Fibroblast of lung (primary cell): ENCODE results near the gene SESN2.

Source experiments
- EZH2 ChIP-seq: IDR thresholded peaks from 2 replicates; pipeline ENCODE4 v1.5.1; 2012; ENCODE audit warnings: low read length, control low read depth, mild to moderate bottlenecking; ENCODE audit errors: missing control alignments
- TF ChIP-seq, protein P1 (sequence below), 2 donors: IDR thresholded peaks in 1 of 2; conservative IDR thresholded peaks in 1 of 2; 1 replicate in 1 of 2; 2 replicates in 1 of 2; pipeline ENCODE4 v1.5.1; 2011 to 2012; ENCODE audit warnings: low read length in 2 of 2, control low read depth in 1 of 2, inconsistent platforms in 1 of 2, low read depth in 1 of 2, mild to moderate bottlenecking in 1 of 2

DNA sequence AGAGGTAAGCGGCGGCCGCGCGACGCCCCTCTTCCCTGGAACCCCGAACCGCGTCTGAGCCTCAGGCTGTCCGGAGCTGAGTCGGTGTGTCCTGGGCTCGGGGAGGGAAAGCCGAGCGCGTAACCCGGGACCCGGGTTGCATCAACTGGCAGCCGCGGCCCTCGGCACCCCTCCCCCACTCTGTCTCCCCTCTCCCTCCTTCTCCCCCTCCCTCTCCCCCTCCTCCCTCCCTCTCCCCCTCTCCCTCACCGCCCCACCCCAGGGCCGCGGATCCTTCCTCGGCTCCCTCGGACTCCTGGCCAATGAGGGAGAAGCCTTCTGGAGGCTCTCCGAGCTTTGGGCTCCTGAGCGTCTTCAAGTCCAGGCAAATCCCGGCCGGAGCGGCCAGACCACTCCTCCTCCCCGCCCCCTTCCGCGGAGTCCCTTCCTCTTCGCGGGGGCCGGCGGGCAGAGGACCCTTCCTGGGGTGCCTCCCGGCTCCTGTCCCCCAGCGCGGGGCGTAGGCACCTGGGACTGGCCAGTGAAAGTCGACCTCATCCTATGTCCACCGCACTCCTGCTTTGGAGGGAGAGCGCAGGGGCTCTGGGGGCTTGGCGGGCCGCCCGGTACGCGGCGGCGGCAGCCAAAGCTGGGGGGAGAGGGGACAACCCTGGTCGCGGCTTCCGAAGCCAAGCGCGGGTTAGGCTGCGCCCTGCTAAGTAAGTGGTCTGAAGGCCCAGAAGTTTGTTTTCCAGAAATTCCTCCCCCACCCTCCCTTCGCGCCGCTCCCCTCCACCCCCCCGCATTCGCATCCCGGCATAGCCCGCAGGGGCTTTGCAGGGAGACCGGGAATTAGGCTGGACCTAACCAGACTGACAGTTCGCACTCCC is 850 bp downstream of the SESN2 start:
- TF ChIP-seq, protein P1, sequence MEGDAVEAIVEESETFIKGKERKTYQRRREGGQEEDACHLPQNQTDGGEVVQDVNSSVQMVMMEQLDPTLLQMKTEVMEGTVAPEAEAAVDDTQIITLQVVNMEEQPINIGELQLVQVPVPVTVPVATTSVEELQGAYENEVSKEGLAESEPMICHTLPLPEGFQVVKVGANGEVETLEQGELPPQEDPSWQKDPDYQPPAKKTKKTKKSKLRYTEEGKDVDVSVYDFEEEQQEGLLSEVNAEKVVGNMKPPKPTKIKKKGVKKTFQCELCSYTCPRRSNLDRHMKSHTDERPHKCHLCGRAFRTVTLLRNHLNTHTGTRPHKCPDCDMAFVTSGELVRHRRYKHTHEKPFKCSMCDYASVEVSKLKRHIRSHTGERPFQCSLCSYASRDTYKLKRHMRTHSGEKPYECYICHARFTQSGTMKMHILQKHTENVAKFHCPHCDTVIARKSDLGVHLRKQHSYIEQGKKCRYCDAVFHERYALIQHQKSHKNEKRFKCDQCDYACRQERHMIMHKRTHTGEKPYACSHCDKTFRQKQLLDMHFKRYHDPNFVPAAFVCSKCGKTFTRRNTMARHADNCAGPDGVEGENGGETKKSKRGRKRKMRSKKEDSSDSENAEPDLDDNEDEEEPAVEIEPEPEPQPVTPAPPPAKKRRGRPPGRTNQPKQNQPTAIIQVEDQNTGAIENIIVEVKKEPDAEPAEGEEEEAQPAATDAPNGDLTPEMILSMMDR (conservative IDR thresholded peaks at IDR 0.05 in 1 of 2, IDR thresholded peaks at IDR 0.05 in 1 of 2; ENCODE audit: low read depth in 1 of 2, low read length in 2 of 2), result no peak
- no peak for TF ChIP-seq EZH2
